Measurements from ENCODE around the gene LIPK.

Gene LIPK

GRCh38 chr10:88762906-88763305, 56.9 kb downstream of the LIPK start:
- DNase-seq (ENCODE audit: low spot score), result no peak
- TF ChIP-seq CTCF (IDR thresholded peaks at IDR 0.05; ENCODE audit: extremely low read depth, missing control alignments), result no peak

GRCh38 chr10:88763441-88763840, 57.4 kb downstream of the LIPK start:
- TF ChIP-seq CTCF (IDR thresholded peaks at IDR 0.05; ENCODE audit: extremely low read depth, missing control alignments), result no peak
- no peak for DNase-seq (ENCODE audit: low spot score)

- DNase-seq (ENCODE audit: low spot score), result no peak
- TF ChIP-seq CTCF (IDR thresholded peaks at IDR 0.05; ENCODE audit: extremely low read depth, missing control alignments), result no peak
These were observed 58.1 kb downstream of the LIPK start for GRCh38 chr10:88764110-88764509.

GRCh38 chr10:88765816-88766215, 59.8 kb downstream of the LIPK start:
- no peak for TF ChIP-seq CTCF (IDR thresholded peaks at IDR 0.05; ENCODE audit: extremely low read depth, missing control alignments)
- DNase-seq (ENCODE audit: low spot score), result no peak

- no peak for TF ChIP-seq CTCF (IDR thresholded peaks at IDR 0.05; ENCODE audit: extremely low read depth, missing control alignments)
- no peak for DNase-seq (ENCODE audit: low spot score)
These were observed 63.3 kb downstream of the LIPK start for GRCh38 chr10:88769384-88769783.

GRCh38 chr10:88781206-88781605, 75.2 kb downstream of the LIPK start:
- no peak for TF ChIP-seq CTCF (IDR thresholded peaks at IDR 0.05; ENCODE audit: extremely low read depth, missing control alignments)
- DNase-seq (ENCODE audit: low spot score), result no peak

- no peak for TF ChIP-seq CTCF (IDR thresholded peaks at IDR 0.05; ENCODE audit: extremely low read depth, missing control alignments)
- no peak for DNase-seq (ENCODE audit: low spot score)
These were observed 76.2 kb downstream of the LIPK start for GRCh38 chr10:88782222-88782621.

Data from GM20000 (cell line).